GM19239 (cell line): ENCODE measurements around the gene SCN5A.

Source experiments
- DNase-seq: peaks from one replicate; pipeline ENCODE4 v3.0.0; 2011; ENCODE audit warnings: low spot score; ENCODE audit not compliant: insufficient read length
- FAIRE-seq: peaks from 2 replicates; lab custom pipeline; 2011; peaks lifted over from hg19 to GRCh38; lab: Jason Lieb, UNC

Gene SCN5A

DNA sequence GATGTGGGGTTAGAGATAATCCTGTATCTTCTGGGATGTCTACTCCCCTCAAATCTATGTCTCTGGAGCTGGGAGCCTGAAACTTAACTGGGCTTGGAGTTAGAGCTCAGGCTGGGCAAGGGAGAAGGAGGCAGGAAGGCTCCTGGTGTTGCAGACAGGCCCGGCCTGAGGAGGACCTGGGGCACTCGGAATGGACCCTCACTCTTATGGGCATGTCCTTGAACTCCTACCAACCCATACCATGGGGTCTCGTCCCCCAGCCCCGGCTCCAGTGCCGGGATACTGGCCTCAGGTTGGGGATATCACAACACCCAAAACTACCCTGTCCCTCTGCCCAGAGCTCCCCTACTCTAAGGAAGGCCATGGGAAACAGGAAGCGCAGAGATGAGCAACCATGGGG, 45.2 kb downstream of the SCN5A start:
- FAIRE-seq (no peak), DNase-seq (no peak)

DNA sequence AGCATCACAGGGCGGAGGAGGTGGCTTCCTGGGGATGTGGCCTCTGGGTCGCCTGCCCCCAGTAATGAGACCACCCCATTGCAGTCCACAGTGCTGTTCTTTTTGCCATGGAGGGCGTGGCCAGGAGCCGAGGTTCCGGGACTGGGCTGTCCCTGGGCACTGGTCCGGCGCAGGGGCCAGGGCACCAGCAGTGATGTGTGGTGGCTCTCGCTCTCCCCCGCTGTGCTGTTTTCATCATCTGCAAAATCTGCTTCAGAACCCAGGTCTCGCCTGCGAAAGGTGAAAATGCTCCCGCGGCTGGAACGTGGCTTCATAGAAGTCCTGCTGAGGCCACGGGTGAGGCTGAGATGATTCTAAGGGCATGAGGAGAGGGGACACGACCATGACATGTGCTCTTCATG, 45.8 kb downstream of the SCN5A start:
- no peak for FAIRE-seq

DNA sequence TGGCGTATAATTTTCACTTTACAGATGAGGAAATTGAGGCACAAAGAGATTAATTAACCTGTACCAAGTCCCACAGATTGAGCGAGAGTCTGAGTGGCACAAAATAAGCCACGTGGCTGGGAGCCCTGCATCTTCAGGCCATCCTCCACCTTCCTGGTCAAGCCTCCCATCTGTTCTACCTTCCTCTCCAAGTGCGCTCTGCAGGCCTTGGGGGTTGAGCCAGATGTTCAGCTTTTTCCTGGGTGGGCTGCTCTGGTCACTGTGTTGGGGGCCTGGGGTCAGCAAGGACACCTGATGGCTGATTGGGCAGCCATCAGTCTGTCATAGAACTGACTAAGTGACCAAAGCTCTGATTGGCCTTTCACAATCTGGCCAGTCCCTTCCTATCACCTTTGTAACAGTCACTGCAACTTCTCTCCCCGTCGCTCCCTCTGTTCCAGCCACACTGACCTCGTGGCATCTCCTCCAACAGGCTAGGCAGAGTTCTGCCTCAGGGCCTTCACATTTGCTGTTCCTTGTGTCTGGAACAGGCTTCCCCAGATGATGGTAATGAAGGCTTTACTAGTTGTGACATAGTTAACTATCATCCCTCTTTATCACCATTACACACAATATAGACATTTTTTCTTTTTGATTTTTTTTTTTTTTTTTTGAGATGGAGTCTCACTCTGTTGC, 46.8 kb downstream of the SCN5A start:
- no peak for FAIRE-seq
- no peak for DNase-seq

More for the DNA sequence above, 45.8 kb downstream of the SCN5A start:
- DNase-seq, result no peak

- no peak for DNase-seq
- FAIRE-seq, result no peak
Measured at GRCh38 chr3:38601956-38602550, 47.4 kb downstream of the SCN5A start.

- no peak for FAIRE-seq
- no peak for DNase-seq
Measured at GRCh38 chr3:38600551-38600950, 48.9 kb downstream of the SCN5A start.

- DNase-seq, result no peak
- FAIRE-seq, result no peak
Measured at GRCh38 chr3:38599886-38600285, 49.6 kb downstream of the SCN5A start.

DNA sequence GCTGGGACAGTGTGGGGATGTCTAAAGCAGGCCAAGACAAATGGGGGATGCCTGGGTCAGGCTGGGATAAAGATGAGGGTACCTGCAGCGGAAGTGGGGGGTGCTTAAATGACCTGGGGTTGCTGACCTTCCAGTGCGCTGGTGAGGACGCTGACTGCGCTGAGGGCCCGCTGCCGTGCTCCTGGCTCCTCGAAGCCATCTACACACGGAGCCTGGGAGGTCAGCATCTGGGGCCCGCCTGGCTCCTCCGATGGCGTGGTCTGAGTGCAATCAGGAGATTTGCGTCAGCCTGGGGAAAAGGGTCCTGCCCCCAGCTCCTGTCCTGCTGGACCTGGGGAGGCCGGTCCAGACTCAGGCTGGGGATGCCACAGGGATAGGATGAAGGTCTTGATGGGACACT, 50.7 kb downstream of the SCN5A start:
- DNase-seq, result no peak
- no peak for FAIRE-seq

DNA sequence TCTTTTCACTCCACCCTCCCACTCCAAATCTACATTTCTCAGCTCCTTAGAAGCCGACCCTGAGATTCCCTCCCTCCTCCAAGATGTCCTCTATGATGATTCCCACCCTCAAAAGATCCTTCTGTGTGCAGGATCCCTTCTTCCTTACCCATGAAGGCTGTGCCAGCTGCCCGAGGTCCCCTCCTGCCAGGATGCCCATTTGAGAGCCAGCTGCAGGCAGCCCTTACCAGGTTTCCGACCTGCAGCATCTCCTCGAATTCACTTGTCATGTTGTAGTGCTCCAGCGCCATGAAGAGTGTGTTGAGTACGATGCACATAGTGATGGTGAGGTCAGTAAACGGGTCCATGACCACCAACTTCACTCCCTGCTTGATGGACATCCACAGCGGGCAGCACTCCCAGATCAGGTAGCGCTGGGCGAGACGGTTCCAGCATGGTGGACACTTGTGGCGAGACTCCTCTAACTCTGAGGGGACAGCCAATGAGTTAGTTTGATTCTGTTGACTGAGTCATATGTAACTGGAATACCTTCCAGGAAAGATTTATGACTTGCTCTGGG, 51.9 kb downstream of the SCN5A start:
- FAIRE-seq (no peak), DNase-seq (no peak)

DNA sequence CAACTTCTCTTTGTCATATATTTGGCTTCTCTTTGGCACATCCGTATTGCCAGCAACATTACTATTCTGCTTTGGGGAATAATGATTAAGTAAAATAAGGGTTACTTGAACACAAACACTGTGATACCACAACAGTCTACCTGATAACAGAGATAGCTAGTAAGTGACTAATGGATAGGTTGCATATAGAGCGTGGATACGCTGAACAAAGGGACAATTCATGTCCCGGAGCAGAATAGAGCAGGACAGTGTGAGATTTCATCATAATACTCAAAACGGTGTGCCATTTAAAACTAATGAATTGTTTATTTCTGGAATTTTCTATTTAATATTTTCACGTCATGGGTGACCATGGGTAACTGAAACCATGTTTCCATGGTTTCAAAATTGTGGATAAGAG, 54.1 kb downstream of the SCN5A start:
- DNase-seq, result no peak
- FAIRE-seq, result no peak

- FAIRE-seq, result no peak
Measured at GRCh38 chr3:38590521-38590920, 59.0 kb downstream of the SCN5A start.

DNA sequence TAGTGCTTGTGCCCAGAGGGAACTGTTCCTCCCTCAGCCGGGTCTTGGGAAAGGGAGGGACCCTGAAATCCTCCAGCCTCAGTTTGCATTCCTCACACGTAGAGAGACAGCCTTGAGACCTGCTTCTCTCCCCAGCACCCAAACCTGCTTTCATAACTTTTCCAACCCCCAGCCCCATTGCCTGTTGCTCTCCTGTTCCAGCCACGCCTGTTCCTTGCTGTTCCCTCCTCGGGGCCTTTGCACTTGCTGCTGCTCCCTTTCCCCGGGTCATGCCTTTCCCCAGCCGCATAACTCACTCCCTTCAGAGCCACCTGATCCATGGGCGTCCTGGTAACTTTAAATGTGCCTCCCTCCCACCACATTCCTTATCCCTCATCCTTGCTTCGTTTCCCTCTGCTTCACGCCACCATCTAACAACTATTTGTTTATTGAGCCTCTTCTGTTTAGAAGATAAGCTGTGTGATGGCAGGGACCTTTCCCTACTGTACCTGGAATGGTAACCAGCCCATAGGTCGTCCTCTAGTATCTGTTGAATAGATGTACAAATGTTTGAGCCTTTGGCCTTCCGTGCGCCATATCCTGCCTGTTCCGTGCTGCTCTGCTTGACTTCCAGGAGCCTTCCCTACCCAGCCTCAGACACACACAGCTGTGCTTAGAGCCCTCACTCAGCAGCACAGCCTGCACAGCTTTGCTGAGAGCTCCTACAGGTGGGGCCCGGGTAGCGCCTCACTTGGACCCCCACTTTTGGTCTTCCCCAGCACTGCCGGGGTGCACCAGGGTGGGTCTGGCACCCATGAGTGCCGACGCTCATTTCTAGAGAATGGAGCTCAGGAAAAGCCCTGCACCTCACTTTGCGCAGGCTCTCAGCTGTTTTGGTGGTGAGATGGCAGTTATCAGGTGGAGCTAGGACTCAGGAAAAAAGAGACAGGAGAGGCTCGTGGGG, 60.2 kb downstream of the SCN5A start:
- FAIRE-seq, result no peak
- DNase-seq, result no peak

More at GRCh38 chr3:38590521-38590920, 59.0 kb downstream of the SCN5A start:
- DNase-seq, result no peak

GRCh38 chr3:38588371-38588971, 61.0 kb downstream of the SCN5A start:
- no peak for DNase-seq
- no peak for FAIRE-seq

- FAIRE-seq, result no peak
- DNase-seq, result no peak
Measured at GRCh38 chr3:38587548-38588131, 61.8 kb downstream of the SCN5A start.

GRCh38 chr3:38586546-38587520, 62.7 kb downstream of the SCN5A start:
- no peak for FAIRE-seq
- no peak for DNase-seq

DNA sequence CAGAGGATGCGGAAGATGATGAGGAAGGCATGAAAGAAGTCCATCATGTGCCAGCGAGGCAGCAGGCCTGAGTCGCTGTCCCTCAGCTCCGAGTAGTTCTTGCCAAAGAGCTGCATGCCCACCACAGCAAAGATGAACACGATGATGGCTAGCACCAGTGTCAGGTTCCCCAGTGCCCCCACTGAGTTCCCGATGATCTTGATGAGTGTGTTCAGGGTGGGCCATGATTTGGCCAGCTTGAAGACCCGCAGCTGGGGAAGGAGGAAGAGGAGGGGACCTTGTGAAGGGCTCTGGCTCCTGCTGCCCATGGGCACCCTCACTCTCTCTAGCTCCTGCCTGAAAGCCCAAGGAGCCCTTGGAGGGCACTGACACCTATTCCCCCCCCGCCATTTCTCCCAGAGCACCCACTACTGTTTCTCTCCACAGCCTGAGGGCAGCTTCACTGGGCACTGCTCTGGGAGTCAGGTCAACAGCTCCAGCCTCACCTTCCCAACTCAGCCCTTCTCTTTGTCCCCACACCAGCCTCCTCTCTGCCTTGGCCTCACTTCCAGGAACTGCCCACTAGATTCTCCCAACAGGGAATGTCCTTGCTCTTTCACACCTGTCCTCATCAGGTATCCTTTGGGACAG, 63.6 kb downstream of the SCN5A start:
- FAIRE-seq (no peak), DNase-seq (no peak)

GRCh38 chr3:38583688-38584087, 65.8 kb downstream of the SCN5A start:
- DNase-seq (no peak), FAIRE-seq (no peak)

- DNase-seq (no peak), FAIRE-seq (no peak)
Measured at GRCh38 chr3:38582941-38583645, 66.4 kb downstream of the SCN5A start.

DNA sequence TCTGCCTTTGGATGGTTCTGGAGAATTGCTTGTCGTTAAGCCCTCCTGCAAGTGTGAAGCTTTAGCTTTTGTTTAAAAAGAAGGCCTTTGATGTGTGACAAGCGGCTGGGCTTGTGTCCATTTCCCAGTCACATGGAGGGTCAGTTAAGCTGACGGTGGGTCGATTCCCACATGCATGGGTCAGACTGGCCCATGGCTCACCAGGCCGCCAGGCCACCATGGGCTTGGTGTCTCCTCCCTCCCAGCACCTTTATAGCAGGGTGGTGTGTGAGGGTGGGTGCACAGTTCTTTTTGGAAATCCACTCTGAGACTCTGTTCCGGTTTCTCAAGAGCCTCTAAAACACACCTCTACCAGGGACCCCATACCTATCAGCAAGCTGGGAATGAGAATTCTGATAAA, 67.2 kb downstream of the SCN5A start:
- FAIRE-seq, result no peak
- DNase-seq, result no peak
